Measurements from ENCODE around the gene OBSCN.

DNA sequence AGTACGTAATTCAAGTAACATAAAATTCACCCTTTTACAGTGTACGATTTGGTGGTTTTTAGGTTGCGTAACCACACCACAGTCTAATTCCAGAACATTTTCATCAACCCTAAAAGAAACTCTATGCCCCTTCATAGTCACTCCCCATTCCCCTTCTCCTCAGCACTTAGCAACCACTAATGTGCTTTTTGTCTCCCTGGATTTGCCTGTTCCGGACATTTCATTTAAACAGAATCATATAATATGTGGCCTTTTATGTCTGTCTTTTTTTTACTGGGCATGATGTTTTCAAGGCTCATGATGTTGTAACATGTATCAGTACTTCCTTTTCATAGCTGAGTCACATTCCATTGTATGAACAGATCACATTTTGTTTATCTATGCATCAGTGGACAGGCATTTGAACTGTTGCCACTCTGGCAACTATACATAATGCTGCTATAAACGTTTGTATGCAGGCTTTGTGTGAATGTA lies 20.8 kb downstream of the OBSCN start:
- TF ChIP-seq, protein P1, sequence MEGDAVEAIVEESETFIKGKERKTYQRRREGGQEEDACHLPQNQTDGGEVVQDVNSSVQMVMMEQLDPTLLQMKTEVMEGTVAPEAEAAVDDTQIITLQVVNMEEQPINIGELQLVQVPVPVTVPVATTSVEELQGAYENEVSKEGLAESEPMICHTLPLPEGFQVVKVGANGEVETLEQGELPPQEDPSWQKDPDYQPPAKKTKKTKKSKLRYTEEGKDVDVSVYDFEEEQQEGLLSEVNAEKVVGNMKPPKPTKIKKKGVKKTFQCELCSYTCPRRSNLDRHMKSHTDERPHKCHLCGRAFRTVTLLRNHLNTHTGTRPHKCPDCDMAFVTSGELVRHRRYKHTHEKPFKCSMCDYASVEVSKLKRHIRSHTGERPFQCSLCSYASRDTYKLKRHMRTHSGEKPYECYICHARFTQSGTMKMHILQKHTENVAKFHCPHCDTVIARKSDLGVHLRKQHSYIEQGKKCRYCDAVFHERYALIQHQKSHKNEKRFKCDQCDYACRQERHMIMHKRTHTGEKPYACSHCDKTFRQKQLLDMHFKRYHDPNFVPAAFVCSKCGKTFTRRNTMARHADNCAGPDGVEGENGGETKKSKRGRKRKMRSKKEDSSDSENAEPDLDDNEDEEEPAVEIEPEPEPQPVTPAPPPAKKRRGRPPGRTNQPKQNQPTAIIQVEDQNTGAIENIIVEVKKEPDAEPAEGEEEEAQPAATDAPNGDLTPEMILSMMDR (IDR thresholded peaks at IDR 0.05; ENCODE audit: extremely low read depth in 1 of 2, insufficient read depth in 1 of 2, low read depth in 1 of 2, low read length in 2 of 2) = no peak
- TF ChIP-seq POLR2A (IDR thresholded peaks at IDR 0.05; ENCODE audit: low read depth, low read length) = no peak
- TF ChIP-seq POLR2AphosphoS5 (IDR thresholded peaks at IDR 0.05; ENCODE audit: insufficient read depth, low read depth, low read length) = no peak
- no peak for TF ChIP-seq EZH2 (IDR thresholded peaks at IDR 0.05; ENCODE audit: borderline replicate concordance, low read depth, low read length, severe bottlenecking)
